ENCODE measurements around the gene SLC9A9.
A peak's percentile ranks its signal among the peaks of the same experiment; 100 is the strongest.

The SLC9A9 gene

GRCh38 chr3:143562789-143563188 is 285.5 kb downstream of the SLC9A9 start:
- no peak for DNase-seq (ENCODE audit: low read depth, low spot score)

DNA sequence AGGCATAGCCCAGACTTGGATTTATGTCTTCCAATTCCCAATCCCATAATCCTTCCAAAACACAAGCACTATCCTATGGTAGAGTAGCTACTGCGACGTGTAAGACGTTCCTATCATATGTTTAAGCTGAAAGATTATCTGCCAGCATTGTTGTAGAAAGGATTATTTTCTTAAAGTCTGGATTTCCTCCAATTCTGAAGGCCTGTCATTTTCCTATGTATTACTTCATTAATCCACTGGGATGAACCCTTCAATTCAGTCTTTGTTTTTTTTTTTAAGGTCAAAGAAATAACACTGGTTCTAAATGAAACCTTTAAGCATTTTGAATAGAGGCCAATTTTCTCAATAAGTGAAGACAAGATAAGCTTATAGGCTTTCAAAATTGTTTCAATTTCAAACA is 289.0 kb downstream of the SLC9A9 start:
- DNase-seq (ENCODE audit: low read depth, low spot score) = no peak

DNA sequence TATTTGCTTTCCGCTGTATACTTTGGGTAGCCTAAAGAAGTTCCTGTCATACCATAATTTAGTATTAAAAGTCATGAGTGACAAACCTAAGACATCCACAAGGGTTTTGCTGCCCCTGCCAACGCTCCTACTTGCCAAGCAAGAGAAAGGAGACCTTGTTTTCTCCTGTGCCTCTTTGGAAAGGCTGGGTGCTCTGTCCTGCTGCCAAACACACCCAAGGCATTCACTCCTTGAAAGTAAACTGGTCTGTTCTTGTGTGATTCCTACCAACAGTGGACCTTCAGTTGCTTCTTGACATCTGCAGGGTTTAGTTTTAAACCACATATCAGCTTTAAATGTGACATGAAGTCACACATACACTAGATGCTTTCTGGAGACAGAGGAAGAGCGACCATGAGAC is 295.4 kb downstream of the SLC9A9 start:
- no peak for DNase-seq (ENCODE audit: low read depth, low spot score)

GRCh38 chr3:143551761-143552160 is 296.5 kb downstream of the SLC9A9 start:
- no peak for DNase-seq (ENCODE audit: low read depth, low spot score)

- DNase-seq (ENCODE audit: low read depth, low spot score) = no peak
Measured at GRCh38 chr3:143548861-143549497, 299.3 kb downstream of the SLC9A9 start.

DNA sequence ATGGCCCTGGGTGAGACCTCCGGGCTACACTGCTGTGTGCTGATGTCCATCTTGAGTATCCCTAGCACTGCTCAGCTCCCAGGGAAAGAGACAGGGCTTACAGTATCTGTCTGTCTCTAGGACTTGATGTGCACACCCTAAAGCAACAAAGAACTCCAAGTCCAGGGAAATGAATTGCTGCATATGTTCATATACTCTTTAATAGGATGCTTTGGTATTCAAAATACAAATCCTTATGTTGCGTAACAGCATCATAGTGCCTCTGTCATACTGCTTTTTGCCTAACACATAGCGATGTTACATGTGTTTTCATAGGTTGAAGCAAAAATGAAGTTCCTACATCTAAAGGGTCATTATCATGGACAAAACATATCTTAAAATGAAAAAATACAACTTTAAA is 299.9 kb downstream of the SLC9A9 start:
- DNase-seq (ENCODE audit: low read depth, low spot score) = no peak

DNA sequence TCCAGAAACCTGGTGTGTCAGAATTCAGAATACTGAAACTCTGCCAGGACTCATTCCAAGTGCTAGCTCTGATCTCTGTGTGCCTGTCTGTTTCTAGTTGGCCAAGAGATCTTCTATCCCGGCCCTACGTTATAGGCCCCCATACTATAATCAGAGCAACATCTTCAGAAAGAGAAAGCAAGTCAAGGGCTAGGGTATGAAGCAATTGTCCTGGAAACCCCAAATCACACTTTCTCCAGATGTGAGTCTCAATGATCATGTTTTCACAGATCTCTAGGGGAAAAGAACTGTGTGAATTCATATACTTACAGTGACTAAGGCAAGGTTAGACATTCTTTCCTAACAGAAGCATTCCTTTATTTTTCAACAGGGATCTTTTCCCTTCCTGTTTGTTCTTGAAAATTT is 309.7 kb downstream of the SLC9A9 start:
- DNase-seq (ENCODE audit: low read depth, low spot score) = no peak

GRCh38 chr3:143538061-143538460 is 310.2 kb downstream of the SLC9A9 start:
- no peak for DNase-seq (ENCODE audit: low read depth, low spot score)

DNA sequence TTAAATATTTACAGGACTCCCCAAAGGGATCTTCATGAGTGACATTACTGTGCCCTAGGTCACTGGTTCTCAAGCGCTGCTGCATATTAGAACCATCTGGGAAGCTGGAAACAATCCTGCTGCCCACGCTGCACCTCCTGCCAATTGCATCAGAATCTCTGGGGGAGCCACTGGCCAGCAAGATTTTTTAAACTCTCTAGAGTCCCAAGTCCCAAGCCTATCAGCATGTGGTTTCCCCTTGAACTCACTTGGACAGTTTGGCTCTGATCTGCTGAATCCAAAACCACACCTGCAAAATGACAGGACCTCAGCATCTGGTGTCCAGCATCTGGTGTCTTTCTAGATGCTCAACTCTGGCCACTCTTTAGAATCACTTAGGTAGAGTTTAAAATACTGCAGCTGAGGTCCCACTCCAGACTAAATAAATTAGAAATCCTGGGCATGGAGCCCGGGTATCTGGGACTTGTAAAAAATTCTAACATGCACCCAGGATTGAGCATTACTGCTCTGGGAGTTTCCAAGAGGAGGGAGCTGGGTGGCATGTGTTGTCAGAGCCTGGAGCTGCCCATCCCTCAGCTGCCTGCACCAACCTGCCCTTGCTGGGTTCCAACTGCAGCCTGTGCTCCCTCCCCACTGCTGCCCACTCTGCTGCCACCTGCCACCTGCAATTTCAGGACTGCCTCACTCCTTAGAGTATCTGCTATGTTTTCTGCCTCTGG is 311.3 kb downstream of the SLC9A9 start:
- no peak for DNase-seq (ENCODE audit: low read depth, low spot score)

DNA sequence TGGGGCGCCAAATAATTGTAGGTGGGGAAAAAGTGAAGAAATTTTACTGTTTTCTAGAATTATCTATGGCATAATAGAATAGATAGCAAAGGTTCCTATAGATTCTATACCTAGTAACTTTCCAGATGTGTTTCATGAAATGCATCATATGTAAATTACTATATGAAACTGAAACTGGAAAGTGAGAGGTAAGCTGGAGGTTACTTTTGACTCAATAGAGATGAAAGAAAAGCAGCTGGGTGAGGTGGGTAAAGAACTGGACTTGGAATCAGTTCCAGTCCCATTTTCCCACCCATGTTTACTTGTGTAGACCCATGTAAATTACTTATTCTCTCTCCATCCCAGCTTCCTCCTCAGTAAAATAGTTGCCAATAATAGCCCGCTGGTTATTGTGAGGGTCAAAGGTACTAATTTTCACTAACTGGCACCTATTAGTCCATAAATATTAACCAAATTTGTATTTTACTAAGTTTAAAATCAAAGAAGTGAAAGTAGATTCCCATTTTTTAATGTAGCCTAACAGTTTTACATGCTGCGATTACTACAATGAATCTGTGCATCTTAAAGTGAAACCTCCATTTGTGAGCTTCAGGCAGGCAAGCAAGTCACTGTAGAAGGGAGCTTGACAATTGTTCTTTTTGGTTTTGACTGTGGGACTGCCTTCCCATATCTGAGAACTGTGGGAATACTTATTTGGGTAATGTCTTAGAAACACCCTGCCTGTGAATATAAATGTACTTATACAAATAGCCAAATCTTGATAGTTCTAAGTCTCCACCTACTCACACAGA is 312.1 kb downstream of the SLC9A9 start:
- no peak for DNase-seq (ENCODE audit: low read depth, low spot score)

- no peak for DNase-seq (ENCODE audit: low read depth, low spot score)
Measured at GRCh38 chr3:143533391-143533790, 314.9 kb downstream of the SLC9A9 start.

GRCh38 chr3:143532091-143532490 is 316.2 kb downstream of the SLC9A9 start:
- no peak for DNase-seq (ENCODE audit: low read depth, low spot score)

- no peak for DNase-seq (ENCODE audit: low read depth, low spot score)
Measured at GRCh38 chr3:143531101-143531500, 317.2 kb downstream of the SLC9A9 start.

GRCh38 chr3:143529798-143530197 is 318.5 kb downstream of the SLC9A9 start:
- DNase-seq (ENCODE audit: low read depth, low spot score) = no peak

DNA sequence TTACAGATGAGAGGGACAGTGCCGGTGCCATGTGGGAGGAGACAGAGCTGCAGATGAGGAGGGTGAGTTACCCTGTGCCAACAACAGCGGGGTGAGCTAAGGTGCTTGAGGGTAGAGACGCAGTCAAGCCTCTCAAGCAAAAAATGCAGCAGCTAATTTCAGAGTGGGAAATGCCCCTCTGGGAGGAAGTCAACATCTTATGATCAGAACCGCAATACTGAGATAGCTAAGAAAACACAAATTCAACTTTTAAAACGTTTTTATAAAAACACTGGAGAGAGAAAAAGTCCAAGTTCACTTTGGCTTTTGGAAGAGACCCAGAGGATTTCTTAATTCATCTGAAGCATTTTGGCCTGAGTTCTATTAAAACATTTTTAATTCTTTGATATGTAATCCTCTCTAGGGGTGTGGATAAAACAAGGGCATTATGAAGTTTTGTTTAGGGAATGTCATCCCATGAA is 319.2 kb downstream of the SLC9A9 start:
- DNase-seq (ENCODE audit: low read depth, low spot score) = no peak

DNA sequence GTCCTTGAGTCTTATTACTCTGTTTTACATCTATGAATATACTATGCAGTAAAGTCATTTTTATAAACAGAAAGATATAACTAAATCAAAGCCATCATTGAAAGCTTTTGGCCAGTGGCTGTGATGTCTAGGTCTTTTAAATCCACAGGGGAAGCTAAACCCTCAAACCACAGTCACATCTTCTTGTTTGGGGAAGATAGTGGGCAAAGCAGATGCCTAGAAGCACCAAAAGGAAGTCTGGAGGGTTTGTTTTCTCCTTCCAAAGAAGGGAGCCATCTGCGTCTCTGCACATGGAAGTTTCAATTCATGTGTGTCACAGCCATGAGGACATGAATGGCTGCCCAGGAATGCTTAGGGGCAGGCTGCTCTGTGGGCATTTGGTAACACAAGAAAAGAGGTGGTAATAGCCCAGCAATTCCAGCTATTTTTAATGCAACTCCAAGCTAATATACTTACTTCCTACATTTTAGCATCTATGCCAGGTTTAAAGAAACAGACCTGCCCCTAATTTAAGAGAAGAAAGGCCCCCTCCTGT is 322.2 kb downstream of the SLC9A9 start:
- DNase-seq (ENCODE audit: low read depth, low spot score) = no peak

DNA sequence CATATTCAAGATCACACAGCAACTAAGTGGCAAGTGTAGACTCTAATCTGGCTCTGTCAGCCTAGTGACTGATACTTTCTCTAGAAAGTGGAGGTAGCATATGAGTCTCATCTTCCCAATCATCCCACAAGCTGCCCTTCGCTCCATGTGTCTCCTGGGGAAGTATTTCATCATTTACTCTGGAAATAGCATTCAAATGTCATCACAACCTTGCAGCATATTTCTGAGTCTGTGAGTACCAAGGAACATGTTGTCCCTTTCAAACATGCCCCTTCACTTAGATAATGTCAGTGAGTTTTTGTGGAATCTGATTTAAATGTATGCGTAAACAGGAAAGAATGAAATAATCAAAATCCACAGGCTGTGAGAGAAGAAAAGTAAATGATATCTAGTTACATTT is 322.9 kb downstream of the SLC9A9 start:
- no peak for DNase-seq (ENCODE audit: low read depth, low spot score)

- DNase-seq (ENCODE audit: low read depth, low spot score) = no peak
Measured at GRCh38 chr3:143521803-143522202, 326.5 kb downstream of the SLC9A9 start.

- peak; percentile 69 for DNase-seq (ENCODE audit: low read depth, low spot score)
Measured at GRCh38 chr3:143517131-143517530, 331.1 kb downstream of the SLC9A9 start.

- no peak for DNase-seq (ENCODE audit: low read depth, low spot score)
Measured at GRCh38 chr3:143514874-143515273, 333.4 kb downstream of the SLC9A9 start.

DNA sequence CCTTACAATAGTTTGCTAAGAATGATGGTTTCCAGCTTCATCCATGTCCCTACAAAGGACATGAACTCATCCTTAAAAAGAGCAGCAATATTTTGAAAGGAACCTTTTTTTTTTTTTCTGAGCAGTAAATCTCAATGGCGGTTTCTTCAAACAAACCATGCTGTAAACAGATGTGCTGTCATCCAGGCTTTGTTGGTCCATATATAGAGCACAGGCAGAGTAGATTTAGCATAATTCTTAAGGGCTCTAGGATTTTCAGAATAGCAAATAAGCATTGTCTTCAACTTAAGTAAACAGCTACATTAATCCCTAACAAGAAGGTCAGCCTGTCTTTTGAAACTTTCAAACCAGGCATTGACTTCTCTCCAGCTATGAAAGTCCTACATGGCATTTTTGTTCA is 334.2 kb downstream of the SLC9A9 start:
- no peak for DNase-seq (ENCODE audit: low read depth, low spot score)

DNA sequence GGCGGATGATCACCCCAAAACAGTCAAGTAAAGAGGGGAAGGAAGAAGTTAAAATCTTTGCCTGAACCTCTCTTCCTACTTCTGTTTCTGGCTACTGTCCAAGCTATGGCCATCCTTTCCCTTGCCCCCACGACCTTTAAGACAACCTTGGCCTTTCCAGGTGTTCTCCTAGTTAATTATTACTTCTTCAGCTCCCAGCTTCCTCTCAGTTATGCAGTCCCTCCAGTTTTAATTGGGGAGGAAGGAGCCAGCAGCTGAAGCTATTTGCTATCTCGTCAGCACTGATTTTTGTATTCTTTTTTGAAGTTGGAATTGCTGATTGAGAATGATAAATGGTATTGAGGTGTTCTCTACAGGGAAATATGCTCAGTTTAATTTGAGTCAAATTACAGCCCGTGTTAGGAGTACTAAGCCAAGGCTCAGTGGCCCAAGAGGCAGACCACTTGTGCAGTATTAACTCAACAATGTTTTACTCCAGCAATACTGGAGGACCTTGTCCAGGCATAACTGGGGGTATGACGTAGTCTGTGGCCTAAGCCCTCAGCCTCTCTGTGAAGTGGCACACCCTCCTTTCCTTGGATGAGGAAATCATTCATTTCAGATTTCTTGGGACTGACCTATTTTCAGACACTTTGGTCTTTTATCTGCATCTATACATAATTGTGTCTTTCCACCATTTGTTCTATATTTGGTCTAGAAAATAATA is 336.9 kb downstream of the SLC9A9 start:
- no peak for DNase-seq (ENCODE audit: low read depth, low spot score)
